Neural progenitor cell (in vitro differentiated cells): ENCODE results near the gene OPCML. TPM values are rescaled to one million over a fixed set of nuclear protein-coding genes. Genes with fewer than 3 reads are reported as not detected.

Experiments
- DNase-seq: peaks from one replicate; pipeline ENCODE4 v3.0.0-alpha.2; 2016; ENCODE audit warnings: low spot score
- H2AFZ ChIP-seq: fragments of 200-600 bp; sonication (generic); replicated peaks from 2 replicates; pipeline ENCODE4 v1.6.1; 2016; ENCODE audit warnings: antibody characterized with exemption
- H3F3A ChIP-seq: fragments of 200-600 bp; sonication (generic); 2 replicates; pipeline ENCODE4 v1.6.1; 2016; ENCODE audit warnings: antibody characterized with exemption, low read depth
- H3K27ac ChIP-seq: fragments of 200-600 bp; sonication (generic); 2 replicates; pipeline ENCODE4 v1.5.1; 2016; ENCODE audit warnings: mild to moderate bottlenecking
- H3K27me3 ChIP-seq: fragments of 200-600 bp; sonication (generic); 2 replicates; pipeline ENCODE4 v1.6.1; 2016; ENCODE audit warnings: mild to moderate bottlenecking, moderate library complexity
- H3K36me3 ChIP-seq: fragments of 200-600 bp; sonication (generic); 2 replicates; pipeline ENCODE4 v1.5.1; 2016
- H3K4me1 ChIP-seq: fragments of 200-600 bp; sonication (generic); 2 replicates; pipeline ENCODE4 v1.6.1; 2016; ENCODE audit warnings: mixed run types
- H3K4me2 ChIP-seq: fragments of 200-600 bp; sonication (generic); 2 replicates; pipeline ENCODE4 v1.6.1; 2016
- H3K4me3 ChIP-seq: fragments of 200-600 bp; sonication (generic); 2 replicates; pipeline ENCODE4 v1.5.1; 2016
- H3K79me2 ChIP-seq: fragments of 200-600 bp; sonication (generic); 2 replicates; pipeline ENCODE4 v1.6.1; 2016; ENCODE audit warnings: low read depth
- H3K9ac ChIP-seq: fragments of 200-600 bp; sonication (generic); 2 replicates; pipeline ENCODE4 v1.6.1; 2016
- H3K9me3 ChIP-seq: fragments of 200-600 bp; sonication (generic); 2 replicates; pipeline ENCODE4 v1.5.1; 2016; ENCODE audit warnings: low read depth
- H4K20me1 ChIP-seq: fragments of 200-600 bp; sonication (generic); 2 replicates; pipeline ENCODE4 v1.6.1; 2016; ENCODE audit warnings: low read depth
- H3K27ac Mint-ChIP-seq: 3 replicates; pipeline ENCODE4 v1.8.0; 2021; ENCODE audit warnings: mixed read lengths
- H3K27me3 Mint-ChIP-seq: 2 replicates; pipeline ENCODE4 v1.8.0; 2022; ENCODE audit warnings: low read depth, mild to moderate bottlenecking, inconsistent platforms, moderate library complexity, mixed read lengths; ENCODE audit not compliant: insufficient read depth
- H3K36me3 Mint-ChIP-seq: 3 replicates; pipeline ENCODE4 v1.8.0; 2021; ENCODE audit warnings: mixed read lengths
- H3K4me1 Mint-ChIP-seq: 3 replicates; pipeline ENCODE4 v1.8.0; 2021; ENCODE audit warnings: mixed read lengths
- H3K4me3 Mint-ChIP-seq: 3 replicates; pipeline ENCODE4 v1.8.0; 2021; ENCODE audit warnings: mild to moderate bottlenecking, moderate library complexity, mixed read lengths
- H3K9me3 Mint-ChIP-seq: 3 replicates; pipeline ENCODE4 v1.8.0; 2020; ENCODE audit warnings: mixed read lengths
- EZH2 ChIP-seq: fragments of 200-600 bp; sonication (generic); IDR thresholded peaks from 2 replicates; pipeline ENCODE4 v1.6.1; 2017; ENCODE audit warnings: antibody characterized with exemption, mild to moderate bottlenecking, moderate library complexity
- EZH2phosphoT487 ChIP-seq: fragments of 200-600 bp; sonication (generic); IDR thresholded peaks from 2 replicates; pipeline ENCODE4 v1.6.1; 2017; ENCODE audit warnings: antibody characterized with exemption
- total RNA-seq: library from RNA; depleted of rRNA; stranded (reverse); fragments of >200 nt; gene quantifications from 2 replicates; pipeline ENCODE4 v1.2.3, GENCODE V29; 2015; ENCODE audit warnings: low replicate concordance
- TF ChIP-seq, protein P1 (sequence below): fragments of 200-600 bp; sonication (generic); IDR thresholded peaks from 2 replicates; pipeline ENCODE4 v1.5.1; 2017; ENCODE audit warnings: antibody characterized with exemption, mild to moderate bottlenecking

The OPCML gene
- total RNA-seq, 1 donor from 2014 or later: 0.02 TPM

GRCh38 chr11:132742929-132743328, 789.4 kb downstream of the OPCML start:
- peaks cover 11% of the 10 kb centered on the region for H3K4me1 Mint-ChIP-seq
- TF ChIP-seq, protein P1, sequence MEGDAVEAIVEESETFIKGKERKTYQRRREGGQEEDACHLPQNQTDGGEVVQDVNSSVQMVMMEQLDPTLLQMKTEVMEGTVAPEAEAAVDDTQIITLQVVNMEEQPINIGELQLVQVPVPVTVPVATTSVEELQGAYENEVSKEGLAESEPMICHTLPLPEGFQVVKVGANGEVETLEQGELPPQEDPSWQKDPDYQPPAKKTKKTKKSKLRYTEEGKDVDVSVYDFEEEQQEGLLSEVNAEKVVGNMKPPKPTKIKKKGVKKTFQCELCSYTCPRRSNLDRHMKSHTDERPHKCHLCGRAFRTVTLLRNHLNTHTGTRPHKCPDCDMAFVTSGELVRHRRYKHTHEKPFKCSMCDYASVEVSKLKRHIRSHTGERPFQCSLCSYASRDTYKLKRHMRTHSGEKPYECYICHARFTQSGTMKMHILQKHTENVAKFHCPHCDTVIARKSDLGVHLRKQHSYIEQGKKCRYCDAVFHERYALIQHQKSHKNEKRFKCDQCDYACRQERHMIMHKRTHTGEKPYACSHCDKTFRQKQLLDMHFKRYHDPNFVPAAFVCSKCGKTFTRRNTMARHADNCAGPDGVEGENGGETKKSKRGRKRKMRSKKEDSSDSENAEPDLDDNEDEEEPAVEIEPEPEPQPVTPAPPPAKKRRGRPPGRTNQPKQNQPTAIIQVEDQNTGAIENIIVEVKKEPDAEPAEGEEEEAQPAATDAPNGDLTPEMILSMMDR: no peak
- TF ChIP-seq EZH2phosphoT487: no peak
- TF ChIP-seq EZH2: no peak
- Histone ChIP-seq H3K4me2 (no peak overlapping the region), H3K27ac (no peak overlapping the region), H3K36me3 (no peaks in the 10 kb centered on the region), H3F3A (no peaks in the 10 kb centered on the region), H2AFZ (no peak overlapping the region), H3K4me1 (no peaks in the 10 kb centered on the region), H3K79me2 (no peaks in the 10 kb centered on the region), H3K4me3 (no peak overlapping the region), H3K9ac (no peak overlapping the region), H3K9me3 (no peaks in the 10 kb centered on the region), H4K20me1 (no peaks in the 10 kb centered on the region), H3K27me3 (no peaks in the 10 kb centered on the region)
- peaks cover 6% of the 10 kb centered on the region for H3K27me3 Mint-ChIP-seq
- DNase-seq: no peak
- no peak overlapping the region for H3K4me3 Mint-ChIP-seq
- H3K27ac Mint-ChIP-seq: no peak overlapping the region
- H3K36me3 Mint-ChIP-seq: no peaks in the 10 kb centered on the region
- H3K9me3 Mint-ChIP-seq: no peaks in the 10 kb centered on the region

DNA sequence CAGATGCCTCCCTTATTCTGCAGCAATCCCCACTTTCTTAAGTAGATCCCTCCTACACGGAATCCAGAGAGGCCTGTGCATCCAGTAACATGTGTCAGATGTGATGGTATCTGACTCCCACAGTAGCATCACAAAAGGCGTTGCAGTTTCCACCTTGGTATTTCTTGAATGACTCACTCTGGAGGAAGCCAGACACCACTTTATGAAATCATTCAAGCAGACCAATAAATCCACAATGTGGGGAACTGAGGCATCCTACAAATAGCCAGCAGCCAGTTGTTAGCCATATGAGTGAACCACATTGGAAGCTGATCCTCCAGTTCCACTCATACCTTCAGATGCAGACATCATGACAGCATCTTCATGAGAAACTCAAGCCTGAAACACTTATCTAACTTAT, 798.1 kb downstream of the OPCML start:
- no peak overlapping the region for H3K27ac Mint-ChIP-seq
- H3K4me2 ChIP-seq: no peak overlapping the region
- no peak for DNase-seq
- no peaks in the 10 kb centered on the region for H4K20me1 ChIP-seq
- no peak overlapping the region for H3K9ac ChIP-seq
- H3K4me1 Mint-ChIP-seq: no peaks in the 10 kb centered on the region
- H3K4me3 ChIP-seq: no peak overlapping the region
- no peaks in the 10 kb centered on the region for H3K4me1 ChIP-seq
- H3K27ac ChIP-seq: no peak overlapping the region
- H2AFZ ChIP-seq: no peak overlapping the region
- no peaks in the 10 kb centered on the region for H3K79me2 ChIP-seq
- no peaks in the 10 kb centered on the region for H3K9me3 Mint-ChIP-seq
- H3K27me3 ChIP-seq: no peaks in the 10 kb centered on the region
- H3K36me3 ChIP-seq: no peaks in the 10 kb centered on the region
- H3K4me3 Mint-ChIP-seq: no peak overlapping the region
- TF ChIP-seq EZH2phosphoT487: no peak
- TF ChIP-seq, protein P1: no peak
- H3K36me3 Mint-ChIP-seq: no peaks in the 10 kb centered on the region
- H3K9me3 ChIP-seq: no peaks in the 10 kb centered on the region
- no peaks in the 10 kb centered on the region for H3F3A ChIP-seq
- peaks cover 8% of the 10 kb centered on the region for H3K27me3 Mint-ChIP-seq

DNA sequence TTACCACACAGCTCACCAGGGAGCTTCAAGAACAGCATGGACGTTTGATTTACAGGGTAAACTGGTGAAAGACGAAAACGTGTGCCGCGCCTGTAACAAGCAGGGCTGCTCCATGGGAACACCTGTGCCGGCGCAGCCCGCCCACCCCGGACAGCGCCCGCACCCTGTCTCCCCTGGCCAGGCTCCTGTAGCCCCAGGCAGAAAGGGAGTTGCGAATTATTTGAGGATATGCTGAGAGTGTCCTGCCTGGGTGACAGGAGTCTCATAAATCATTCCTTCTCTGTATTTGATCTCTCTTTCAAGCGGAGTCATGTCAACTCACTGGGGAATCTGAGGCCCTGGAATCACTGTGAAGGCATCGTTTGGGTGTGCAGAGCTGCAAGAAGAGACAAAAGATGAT, 804.3 kb downstream of the OPCML start:
- Mint-ChIP-seq H3K9me3 (peaks cover 20% of the 10 kb centered on the region), H3K4me1 (no peaks in the 10 kb centered on the region), H3K27ac (no peak overlapping the region), H3K27me3 (peaks cover 6% of the 10 kb centered on the region), H3K36me3 (peaks cover 1% of the 10 kb centered on the region), H3K4me3 (no peak overlapping the region)
- Histone ChIP-seq H3F3A (no peaks in the 10 kb centered on the region), H3K4me3 (no peak overlapping the region), H3K4me1 (no peaks in the 10 kb centered on the region), H3K27me3 (no peaks in the 10 kb centered on the region), H3K4me2 (no peak overlapping the region), H3K9me3 (no peaks in the 10 kb centered on the region), H3K36me3 (no peaks in the 10 kb centered on the region), H3K9ac (no peak overlapping the region), H3K27ac (no peak overlapping the region), H4K20me1 (no peaks in the 10 kb centered on the region), H3K79me2 (no peaks in the 10 kb centered on the region), H2AFZ (no peak overlapping the region)
- DNase-seq: no peak
- TF ChIP-seq EZH2phosphoT487 (no peak), EZH2 (no peak)
- TF ChIP-seq, protein P1: no peak

DNA sequence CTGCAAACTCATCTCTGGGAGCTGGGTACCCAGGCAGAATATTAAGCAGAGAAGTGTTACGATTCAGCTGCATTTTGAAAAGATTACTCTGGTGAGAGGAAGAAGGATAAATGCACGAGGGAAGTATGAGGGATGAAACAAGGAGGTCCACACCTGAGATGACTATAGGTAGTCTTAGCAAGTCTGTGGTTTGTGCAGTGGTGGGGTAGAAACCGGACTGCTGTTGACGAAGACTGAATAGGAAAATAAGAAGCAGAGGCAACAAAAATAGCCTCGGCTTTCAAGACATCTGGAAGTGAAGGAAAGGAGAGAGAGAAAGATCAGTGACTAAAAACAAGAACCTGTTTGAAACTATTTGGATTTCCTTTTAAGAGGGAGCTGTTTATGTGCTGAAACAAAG, 810.8 kb downstream of the OPCML start:
- H3K4me1 ChIP-seq: no peaks in the 10 kb centered on the region
- H3K27ac ChIP-seq: no peak overlapping the region
- H3K4me1 Mint-ChIP-seq: peaks cover 21% of the 10 kb centered on the region
- H3K27ac Mint-ChIP-seq: no peak overlapping the region
- H3K9ac ChIP-seq: no peak overlapping the region
- no peaks in the 10 kb centered on the region for H3K27me3 ChIP-seq
- H3F3A ChIP-seq: no peaks in the 10 kb centered on the region
- H3K79me2 ChIP-seq: no peaks in the 10 kb centered on the region
- H3K4me2 ChIP-seq: no peak overlapping the region
- H3K4me3 Mint-ChIP-seq: no peak overlapping the region
- no peak overlapping the region for H3K4me3 ChIP-seq
- H3K9me3 ChIP-seq: no peaks in the 10 kb centered on the region
- H4K20me1 ChIP-seq: no peaks in the 10 kb centered on the region
- peaks cover 9% of the 10 kb centered on the region for H3K27me3 Mint-ChIP-seq
- H3K9me3 Mint-ChIP-seq: peaks cover 17% of the 10 kb centered on the region
- no peaks in the 10 kb centered on the region for H3K36me3 Mint-ChIP-seq
- TF ChIP-seq, protein P1: no peak
- TF ChIP-seq EZH2phosphoT487 (no peak), EZH2 (no peak)
- DNase-seq: no peak
- H2AFZ ChIP-seq: no peak overlapping the region
- H3K36me3 ChIP-seq: no peaks in the 10 kb centered on the region
